ENCODE data around the gene AGBL4.

DNA sequence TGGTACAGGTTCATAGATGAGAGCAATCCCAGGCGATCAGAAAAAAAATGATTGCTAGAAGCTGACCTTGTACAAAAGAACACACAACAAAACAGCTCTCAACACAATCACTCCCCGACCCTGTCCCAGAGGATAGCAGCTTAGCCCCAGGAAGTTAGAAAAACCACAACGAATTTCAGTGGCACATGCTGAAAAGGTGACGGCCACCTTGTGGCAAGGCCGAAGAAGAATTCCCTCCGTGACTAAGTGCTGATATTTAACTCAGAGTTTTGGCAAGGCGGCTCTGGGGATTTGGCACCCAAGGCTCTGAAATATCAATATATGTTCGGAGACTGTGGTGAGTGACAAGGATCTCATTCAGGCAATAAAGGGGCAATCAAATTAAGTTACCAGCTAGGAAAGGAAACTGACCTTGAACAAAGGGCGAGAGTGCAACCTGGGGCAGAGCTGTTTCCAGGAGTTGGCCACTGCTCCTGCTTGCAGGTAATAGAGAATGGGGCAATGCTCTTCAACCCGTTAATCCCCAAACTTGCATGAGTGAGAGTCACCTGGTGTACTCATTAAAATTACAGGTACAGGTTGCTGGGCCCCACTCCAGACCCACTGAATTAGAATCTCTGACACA lies 1343.2 kb downstream of the AGBL4 start:
- TF ChIP-seq, protein P1, sequence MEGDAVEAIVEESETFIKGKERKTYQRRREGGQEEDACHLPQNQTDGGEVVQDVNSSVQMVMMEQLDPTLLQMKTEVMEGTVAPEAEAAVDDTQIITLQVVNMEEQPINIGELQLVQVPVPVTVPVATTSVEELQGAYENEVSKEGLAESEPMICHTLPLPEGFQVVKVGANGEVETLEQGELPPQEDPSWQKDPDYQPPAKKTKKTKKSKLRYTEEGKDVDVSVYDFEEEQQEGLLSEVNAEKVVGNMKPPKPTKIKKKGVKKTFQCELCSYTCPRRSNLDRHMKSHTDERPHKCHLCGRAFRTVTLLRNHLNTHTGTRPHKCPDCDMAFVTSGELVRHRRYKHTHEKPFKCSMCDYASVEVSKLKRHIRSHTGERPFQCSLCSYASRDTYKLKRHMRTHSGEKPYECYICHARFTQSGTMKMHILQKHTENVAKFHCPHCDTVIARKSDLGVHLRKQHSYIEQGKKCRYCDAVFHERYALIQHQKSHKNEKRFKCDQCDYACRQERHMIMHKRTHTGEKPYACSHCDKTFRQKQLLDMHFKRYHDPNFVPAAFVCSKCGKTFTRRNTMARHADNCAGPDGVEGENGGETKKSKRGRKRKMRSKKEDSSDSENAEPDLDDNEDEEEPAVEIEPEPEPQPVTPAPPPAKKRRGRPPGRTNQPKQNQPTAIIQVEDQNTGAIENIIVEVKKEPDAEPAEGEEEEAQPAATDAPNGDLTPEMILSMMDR (IDR thresholded peaks at IDR 0.05; ENCODE audit: low read length): no peak
- no peak for TF ChIP-seq EZH2 (IDR thresholded peaks at IDR 0.05; ENCODE audit: borderline replicate concordance, low read length)

All from OCI-LY1 (cell line).